ENCODE data around the gene DAB1. TPM values are rescaled to one million over a fixed set of nuclear protein-coding genes. Genes with fewer than 3 reads are reported as not detected.
"Not testable (repeated sequence)": the region's sequence is repeated elsewhere in the genome, so short reads cannot be mapped to it uniquely, and the experiment has no call there.

Gene DAB1
- total and polyA plus RNA-seq, 7 donors, result under 0.01 to 1.1 (median 0.75) TPM; not detected in 1

DNA sequence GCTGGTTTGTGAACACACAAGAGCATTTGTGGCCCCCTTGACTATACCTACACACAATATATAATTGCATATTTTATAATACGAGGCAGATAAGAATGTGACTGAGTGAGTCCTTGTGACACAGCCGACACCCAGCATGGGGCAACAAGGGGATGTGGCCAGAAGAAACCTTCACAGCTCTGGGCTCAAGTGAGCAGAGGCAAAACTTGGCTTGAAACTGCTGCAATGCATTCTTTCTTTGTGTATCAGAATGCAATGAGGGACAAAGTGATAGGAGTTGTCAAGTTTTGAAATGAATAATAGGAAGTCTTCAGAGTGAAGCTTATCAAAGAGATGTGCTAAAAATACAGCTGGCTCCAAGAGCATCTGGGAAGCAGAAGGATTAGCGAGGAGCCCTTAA, 334.0 kb downstream of the DAB1 start:
- H3K4me1 ChIP-seq, result no peaks in the 10 kb centered on the region
- no peak for DNase-seq
- H3K9me3 ChIP-seq, result no peaks in the 10 kb centered on the region
- H3K27ac ChIP-seq, result no peak overlapping the region
- no peaks in the 10 kb centered on the region for H3K27me3 ChIP-seq
- TF ChIP-seq EP300 (IDR thresholded peaks at IDR 0.05), result no peak
- TF ChIP-seq POLR2A (IDR thresholded peaks at IDR 0.05), result no peak
- no peak for TF ChIP-seq POLR2AphosphoS5 (IDR thresholded peaks at IDR 0.05)
- TF ChIP-seq, protein P1, sequence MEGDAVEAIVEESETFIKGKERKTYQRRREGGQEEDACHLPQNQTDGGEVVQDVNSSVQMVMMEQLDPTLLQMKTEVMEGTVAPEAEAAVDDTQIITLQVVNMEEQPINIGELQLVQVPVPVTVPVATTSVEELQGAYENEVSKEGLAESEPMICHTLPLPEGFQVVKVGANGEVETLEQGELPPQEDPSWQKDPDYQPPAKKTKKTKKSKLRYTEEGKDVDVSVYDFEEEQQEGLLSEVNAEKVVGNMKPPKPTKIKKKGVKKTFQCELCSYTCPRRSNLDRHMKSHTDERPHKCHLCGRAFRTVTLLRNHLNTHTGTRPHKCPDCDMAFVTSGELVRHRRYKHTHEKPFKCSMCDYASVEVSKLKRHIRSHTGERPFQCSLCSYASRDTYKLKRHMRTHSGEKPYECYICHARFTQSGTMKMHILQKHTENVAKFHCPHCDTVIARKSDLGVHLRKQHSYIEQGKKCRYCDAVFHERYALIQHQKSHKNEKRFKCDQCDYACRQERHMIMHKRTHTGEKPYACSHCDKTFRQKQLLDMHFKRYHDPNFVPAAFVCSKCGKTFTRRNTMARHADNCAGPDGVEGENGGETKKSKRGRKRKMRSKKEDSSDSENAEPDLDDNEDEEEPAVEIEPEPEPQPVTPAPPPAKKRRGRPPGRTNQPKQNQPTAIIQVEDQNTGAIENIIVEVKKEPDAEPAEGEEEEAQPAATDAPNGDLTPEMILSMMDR (IDR thresholded peaks at IDR 0.05), result no peak
- WGBS, 2 donors, result 53 to 76% methylated on average over 3 of the region's 3 CpGs
- no peaks in the 10 kb centered on the region for H3K36me3 ChIP-seq
- intact Hi-C loops (cut with DNase I), result no loop called here
- no peak overlapping the region for H3K4me3 ChIP-seq

DNA sequence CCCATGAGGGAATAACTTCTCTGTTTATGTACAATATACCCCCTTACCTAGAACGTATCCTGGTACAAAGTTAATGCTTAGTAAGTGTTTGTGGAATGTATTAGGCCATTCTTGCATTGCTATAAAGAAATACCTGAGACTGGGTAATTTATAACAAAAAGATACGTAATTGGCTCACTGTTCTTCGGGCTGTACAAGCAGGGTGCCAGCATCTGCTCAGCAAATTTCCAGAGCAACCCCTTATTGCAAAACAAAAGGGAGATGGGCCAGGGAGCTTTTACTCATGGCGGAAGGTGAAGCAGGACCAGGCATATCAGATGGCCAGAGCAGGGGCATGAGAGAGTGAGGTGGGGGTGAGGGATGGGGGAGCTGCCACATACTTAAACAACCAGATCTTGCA, 334.6 kb downstream of the DAB1 start:
- H3K4me1 ChIP-seq, result no peaks in the 10 kb centered on the region
- intact Hi-C loops (cut with DNase I), result no loop called here
- H3K9me3 ChIP-seq, result no peaks in the 10 kb centered on the region
- TF ChIP-seq, protein P1 (IDR thresholded peaks at IDR 0.05), result no peak
- H3K36me3 ChIP-seq, result no peaks in the 10 kb centered on the region
- WGBS, 2 donors, result 89 to 94% methylated on average over 4 of the region's 4 CpGs
- no peak overlapping the region for H3K4me3 ChIP-seq
- DNase-seq, result no peak
- no peaks in the 10 kb centered on the region for H3K27me3 ChIP-seq
- H3K27ac ChIP-seq, result no peak overlapping the region

- no peaks in the 10 kb centered on the region for H3K9me3 ChIP-seq
- no peak for DNase-seq
- WGBS, 2 donors, result 71 to 72% methylated on average over 6 of the region's 6 CpGs
- H3K27me3 ChIP-seq, result no peaks in the 10 kb centered on the region
- no peaks in the 10 kb centered on the region for H3K4me1 ChIP-seq
- intact Hi-C loops (cut with DNase I), result no loop called here
- H3K4me3 ChIP-seq, result no peak overlapping the region
- TF ChIP-seq POLR2A (IDR thresholded peaks at IDR 0.05), result no peak
- no peak for TF ChIP-seq EP300 (IDR thresholded peaks at IDR 0.05)
- TF ChIP-seq, protein P1 (IDR thresholded peaks at IDR 0.05), result no peak
- no peak for TF ChIP-seq POLR2AphosphoS5 (IDR thresholded peaks at IDR 0.05)
- H3K36me3 ChIP-seq, result no peaks in the 10 kb centered on the region
- no peak overlapping the region for H3K27ac ChIP-seq
Observed at GRCh38 chr1:57088653-57089052, 335.2 kb downstream of the DAB1 start.

GRCh38 chr1:57087660-57088059, 336.2 kb downstream of the DAB1 start:
- DNase-seq; H3K27me3 ChIP-seq; intact Hi-C loops (cut with DNase I); H3K9me3 ChIP-seq; H3K4me1 ChIP-seq; H3K36me3 ChIP-seq; H3K4me3 ChIP-seq; H3K27ac ChIP-seq: not testable (repeated sequence)
- 73 to 93% methylated on average over 2 of the region's 3 CpGs for WGBS, 2 donors

DNA sequence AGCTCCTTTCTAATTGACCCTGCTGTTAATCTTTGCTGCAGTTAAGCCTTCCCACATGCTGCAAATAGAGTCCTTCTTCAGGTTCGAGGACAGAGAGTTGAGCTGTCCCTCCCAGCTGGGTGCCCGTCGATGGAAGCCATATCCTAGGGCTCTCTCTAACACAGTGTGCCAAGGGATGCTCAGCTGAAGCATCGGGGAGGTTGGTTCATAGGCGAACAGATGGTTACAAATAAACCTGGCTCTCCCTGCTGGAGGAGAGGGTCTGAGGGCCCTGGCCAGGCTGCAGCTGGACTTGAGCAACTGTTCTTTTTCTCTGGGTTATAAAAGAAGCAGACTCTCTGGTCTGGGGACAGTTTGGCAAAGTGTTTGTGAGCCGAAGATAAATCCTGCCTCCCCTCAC, 337.7 kb downstream of the DAB1 start:
- WGBS, 2 donors, result 39 to 46% methylated on average over 6 of the region's 6 CpGs
- Histone ChIP-seq H3K27ac (no peak overlapping the region), H3K9me3 (no peaks in the 10 kb centered on the region), H3K4me1 (peaks cover 0 to 4% (median 0%) of the 10 kb centered on the region in 4 donors), H3K27me3 (no peaks in the 10 kb centered on the region), H3K4me3 (no peak overlapping the region), H3K36me3 (no peaks in the 10 kb centered on the region)
- TF ChIP-seq EP300 (IDR thresholded peaks at IDR 0.05) (no peak), POLR2A (IDR thresholded peaks at IDR 0.05) (no peak)
- TF ChIP-seq, protein P1 (IDR thresholded peaks at IDR 0.05), result no peak
- intact Hi-C loops (cut with DNase I), result no loop called here
- DNase-seq, result no peak

Data from sigmoid colon (tissue), 7 donors.